UCSD-AML1 (cell line): ENCODE data around the gene DNAI7.

Experiments used
- DNase-seq: peaks from one replicate; lab custom pipeline; 2025; ENCODE audit not compliant: unreplicated experiment; lab: John Stamatoyannopoulos, UW

DNAI7 gene

GRCh38 chr12:25102402-25102801 lies 92.6 kb downstream of the DNAI7 start:
- DNase-seq = no peak

GRCh38 chr12:25101092-25101445 lies 93.9 kb downstream of the DNAI7 start:
- no peak for DNase-seq

- no peak for DNase-seq
These were observed 94.5 kb downstream of the DNAI7 start for GRCh38 chr12:25100194-25101091.

GRCh38 chr12:25099010-25099409 lies 96.0 kb downstream of the DNAI7 start:
- no peak for DNase-seq

- DNase-seq = no peak
These were observed 105.2 kb downstream of the DNAI7 start for GRCh38 chr12:25089738-25090137.

GRCh38 chr12:25087596-25087995 lies 107.4 kb downstream of the DNAI7 start:
- no peak for DNase-seq

GRCh38 chr12:25084816-25085215 lies 110.1 kb downstream of the DNAI7 start:
- DNase-seq = no peak

GRCh38 chr12:25083211-25083610 lies 111.7 kb downstream of the DNAI7 start:
- DNase-seq = no peak

- DNase-seq = no peak
These were observed 112.3 kb downstream of the DNAI7 start for GRCh38 chr12:25082628-25083027.

GRCh38 chr12:25079393-25079792 lies 115.6 kb downstream of the DNAI7 start:
- DNase-seq = no peak

GRCh38 chr12:25074954-25075353 lies 120.0 kb downstream of the DNAI7 start:
- no peak for DNase-seq

- no peak for DNase-seq
These were observed 120.8 kb downstream of the DNAI7 start for GRCh38 chr12:25074113-25074512.

- DNase-seq = no peak
These were observed 121.9 kb downstream of the DNAI7 start for GRCh38 chr12:25072906-25073650.

- no peak for DNase-seq
These were observed 123.6 kb downstream of the DNAI7 start for GRCh38 chr12:25071366-25071765.

GRCh38 chr12:25069224-25069623 lies 125.7 kb downstream of the DNAI7 start:
- DNase-seq = no peak

- DNase-seq = no peak
These were observed 129.9 kb downstream of the DNAI7 start for GRCh38 chr12:25065035-25065434.

GRCh38 chr12:25063873-25064628 lies 130.9 kb downstream of the DNAI7 start:
- no peak for DNase-seq

- no peak for DNase-seq
These were observed 136.3 kb downstream of the DNAI7 start for GRCh38 chr12:25058658-25059058.
